NT2/D1 (cell line): ENCODE results near the gene RUNX1.

Experiments
- YY1 ChIP-seq: IDR thresholded peaks from 2 replicates; pipeline ENCODE4 v1.6.1; 2011; ENCODE audit not compliant: insufficient read length, insufficient read depth
- ZNF274 ChIP-seq: IDR thresholded peaks from 2 replicates; pipeline ENCODE4 v1.6.1; 2011; ENCODE audit warnings: mild to moderate bottlenecking, low read depth, low read length

GRCh38 chr21:34815831-34816705 lies 233.0 kb downstream of the RUNX1 start:
- TF ChIP-seq YY1 (no peak), ZNF274 (no peak)
